Measurements from ENCODE around the gene PPDPF. TPM values are rescaled to one million over a fixed set of nuclear protein-coding genes. Genes with fewer than 3 reads are reported as not detected.
A peak's percentile ranks its signal among the peaks of the same experiment; 100 is the strongest.
"Not testable (repeated sequence)": the region's sequence is repeated elsewhere in the genome, so short reads cannot be mapped to it uniquely, and the experiment has no call there.

The PPDPF gene
- polyA plus RNA-seq, 1 donor: 234 TPM

- peaks cover 18% of the 10 kb centered on the region for H3K9me3 ChIP-seq (ENCODE audit: control insufficient read depth, low read depth, low read length)
- no peaks in the 10 kb centered on the region for H3K4me1 ChIP-seq (ENCODE audit: control insufficient read depth, insufficient read depth, low read length)
- WGBS (ENCODE audit: insufficient coverage, low lambda C conversion rate): no CpG with 5 or more reads among the region's 33 CpGs
- no peak for DNase-seq
- H3K27me3 ChIP-seq (ENCODE audit: control insufficient read depth, insufficient read depth, low read length): peaks cover 34% of the 10 kb centered on the region
- H3K27ac ChIP-seq (ENCODE audit: low read length): no peak overlapping the region
- no peaks in the 10 kb centered on the region for H3K36me3 ChIP-seq (ENCODE audit: control insufficient read depth, insufficient read depth, low read length)
- H3K4me3 ChIP-seq (ENCODE audit: low read length): no peak overlapping the region
Observed at GRCh38 chr20:63508072-63508768, 12.3 kb upstream of the PPDPF start.

DNA sequence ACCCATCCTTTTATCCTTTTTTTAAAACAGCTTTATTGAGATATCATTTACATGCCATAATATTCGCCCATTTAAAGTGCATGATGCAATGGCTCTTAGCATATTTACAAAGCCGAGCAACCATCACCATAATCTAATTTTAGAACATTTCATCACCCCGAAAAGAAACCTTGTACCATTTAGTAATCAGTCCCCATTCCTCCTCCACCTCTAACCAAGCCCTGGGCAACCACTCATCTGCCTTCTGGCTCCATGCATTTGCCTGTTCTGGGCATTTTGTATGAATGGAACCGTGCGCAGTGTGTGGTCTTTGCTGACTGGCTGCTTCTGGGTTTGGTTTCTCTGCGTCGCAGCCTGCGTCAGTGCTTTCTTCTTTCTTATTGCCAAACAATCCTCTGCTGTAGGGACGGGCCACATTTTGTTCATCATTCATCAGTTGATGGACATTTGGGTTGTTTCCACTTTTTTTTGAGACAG, 11.4 kb upstream of the PPDPF start:
- Histone ChIP-seq H3K27ac (ENCODE audit: low read length) (no peak overlapping the region), H3K27me3 (ENCODE audit: control insufficient read depth, insufficient read depth, low read length) (peaks cover 25% of the 10 kb centered on the region), H3K4me3 (ENCODE audit: low read length) (no peak overlapping the region), H3K9me3 (ENCODE audit: control insufficient read depth, low read depth, low read length) (peaks cover 18% of the 10 kb centered on the region), H3K36me3 (ENCODE audit: control insufficient read depth, insufficient read depth, low read length) (no peaks in the 10 kb centered on the region), H3K4me1 (ENCODE audit: control insufficient read depth, insufficient read depth, low read length) (no peaks in the 10 kb centered on the region)
- DNase-seq: no peak
- 100% methylated on average over 1 of the region's 9 CpGs for WGBS (ENCODE audit: insufficient coverage, low lambda C conversion rate)

GRCh38 chr20:63513207-63513606, 7.4 kb upstream of the PPDPF start:
- peaks cover 21% of the 10 kb centered on the region for H3K27me3 ChIP-seq (ENCODE audit: control insufficient read depth, insufficient read depth, low read length)
- no peaks in the 10 kb centered on the region for H3K4me1 ChIP-seq (ENCODE audit: control insufficient read depth, insufficient read depth, low read length)
- H3K36me3 ChIP-seq (ENCODE audit: control insufficient read depth, insufficient read depth, low read length): no peaks in the 10 kb centered on the region
- no peak overlapping the region for H3K4me3 ChIP-seq (ENCODE audit: low read length)
- no peak for DNase-seq
- no peak overlapping the region for H3K27ac ChIP-seq (ENCODE audit: low read length)
- no CpG with 5 or more reads among the region's 3 CpGs for WGBS (ENCODE audit: insufficient coverage, low lambda C conversion rate)
- H3K9me3 ChIP-seq (ENCODE audit: control insufficient read depth, low read depth, low read length): peaks cover 2% of the 10 kb centered on the region

- WGBS (ENCODE audit: insufficient coverage, low lambda C conversion rate): no CpG with 5 or more reads among the region's 10 CpGs
Observed at GRCh38 chr20:63514520-63514919, 6.0 kb upstream of the PPDPF start.

GRCh38 chr20:63517376-63518309, 2.9 kb upstream of the PPDPF start:
- DNase-seq: no peak
- no peak overlapping the region for H3K27ac ChIP-seq (ENCODE audit: low read length)
- no CpG with 5 or more reads among the region's 32 CpGs for WGBS (ENCODE audit: insufficient coverage, low lambda C conversion rate)
- no peaks in the 10 kb centered on the region for H3K9me3 ChIP-seq (ENCODE audit: control insufficient read depth, low read depth, low read length)
- H3K4me3 ChIP-seq (ENCODE audit: low read length): no peak overlapping the region
- H3K27me3 ChIP-seq (ENCODE audit: control insufficient read depth, insufficient read depth, low read length): peaks cover 29% of the 10 kb centered on the region
- H3K4me1 ChIP-seq (ENCODE audit: control insufficient read depth, insufficient read depth, low read length): peaks cover 11% of the 10 kb centered on the region
- peaks cover 8% of the 10 kb centered on the region for H3K36me3 ChIP-seq (ENCODE audit: control insufficient read depth, insufficient read depth, low read length)

More at GRCh38 chr20:63514520-63514919, 6.0 kb upstream of the PPDPF start:
- H3K27me3 ChIP-seq (ENCODE audit: control insufficient read depth, insufficient read depth, low read length): peaks cover 32% of the 10 kb centered on the region
- H3K4me3 ChIP-seq (ENCODE audit: low read length); DNase-seq; H3K27ac ChIP-seq (ENCODE audit: low read length); H3K4me1 ChIP-seq (ENCODE audit: control insufficient read depth, insufficient read depth, low read length); H3K9me3 ChIP-seq (ENCODE audit: control insufficient read depth, low read depth, low read length); H3K36me3 ChIP-seq (ENCODE audit: control insufficient read depth, insufficient read depth, low read length): not testable (repeated sequence)

DNA sequence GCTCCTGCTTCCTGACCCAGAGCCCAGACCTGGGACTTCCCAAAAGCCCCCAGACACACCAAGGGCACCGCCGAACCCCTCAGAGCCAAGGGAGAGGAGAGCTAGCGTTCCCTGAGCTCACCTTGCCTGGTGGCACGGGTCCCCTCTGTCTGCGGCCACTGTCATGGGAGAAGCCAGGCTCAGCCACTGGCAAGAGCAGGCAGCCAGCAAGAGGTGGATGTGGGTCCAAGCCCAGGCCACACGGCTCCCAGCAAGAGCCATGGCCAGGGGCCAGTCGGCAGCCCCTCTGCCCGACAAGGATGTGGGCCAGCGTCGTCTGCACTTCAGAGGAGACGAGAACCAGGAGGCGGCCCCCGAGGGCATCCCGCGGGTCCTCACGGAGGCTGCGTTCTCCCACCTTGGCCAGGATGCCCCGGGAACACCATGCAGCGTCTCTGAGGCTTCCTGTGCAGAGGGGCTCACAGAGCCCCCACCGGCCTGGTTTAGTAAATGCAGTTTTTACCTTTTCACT, 2.2 kb upstream of the PPDPF start:
- peaks cover 28% of the 10 kb centered on the region for H3K27me3 ChIP-seq (ENCODE audit: control insufficient read depth, insufficient read depth, low read length)
- peaks cover 14% of the 10 kb centered on the region for H3K36me3 ChIP-seq (ENCODE audit: control insufficient read depth, insufficient read depth, low read length)
- H3K9me3 ChIP-seq (ENCODE audit: control insufficient read depth, low read depth, low read length): peaks cover 6% of the 10 kb centered on the region
- no peak overlapping the region for H3K4me3 ChIP-seq (ENCODE audit: low read length)
- WGBS (ENCODE audit: insufficient coverage, low lambda C conversion rate): no CpG with 5 or more reads among the region's 20 CpGs
- DNase-seq: no peak
- H3K27ac ChIP-seq (ENCODE audit: low read length): no peak overlapping the region
- peaks cover 11% of the 10 kb centered on the region for H3K4me1 ChIP-seq (ENCODE audit: control insufficient read depth, insufficient read depth, low read length)

- H3K9me3 ChIP-seq (ENCODE audit: control insufficient read depth, low read depth, low read length): peaks cover 12% of the 10 kb centered on the region
- peaks cover 11% of the 10 kb centered on the region for H3K4me1 ChIP-seq (ENCODE audit: control insufficient read depth, insufficient read depth, low read length)
- no peak for DNase-seq
- peaks cover 28% of the 10 kb centered on the region for H3K27me3 ChIP-seq (ENCODE audit: control insufficient read depth, insufficient read depth, low read length)
- H3K4me3 ChIP-seq (ENCODE audit: low read length): peak overlapping the region; percentile 57
- H3K36me3 ChIP-seq (ENCODE audit: control insufficient read depth, insufficient read depth, low read length): peaks cover 16% of the 10 kb centered on the region
- H3K27ac ChIP-seq (ENCODE audit: low read length): no peak overlapping the region
- no CpG with 5 or more reads among the region's 32 CpGs for WGBS (ENCODE audit: insufficient coverage, low lambda C conversion rate)
Observed at GRCh38 chr20:63518946-63519667, 1.5 kb upstream of the PPDPF start.

DNA sequence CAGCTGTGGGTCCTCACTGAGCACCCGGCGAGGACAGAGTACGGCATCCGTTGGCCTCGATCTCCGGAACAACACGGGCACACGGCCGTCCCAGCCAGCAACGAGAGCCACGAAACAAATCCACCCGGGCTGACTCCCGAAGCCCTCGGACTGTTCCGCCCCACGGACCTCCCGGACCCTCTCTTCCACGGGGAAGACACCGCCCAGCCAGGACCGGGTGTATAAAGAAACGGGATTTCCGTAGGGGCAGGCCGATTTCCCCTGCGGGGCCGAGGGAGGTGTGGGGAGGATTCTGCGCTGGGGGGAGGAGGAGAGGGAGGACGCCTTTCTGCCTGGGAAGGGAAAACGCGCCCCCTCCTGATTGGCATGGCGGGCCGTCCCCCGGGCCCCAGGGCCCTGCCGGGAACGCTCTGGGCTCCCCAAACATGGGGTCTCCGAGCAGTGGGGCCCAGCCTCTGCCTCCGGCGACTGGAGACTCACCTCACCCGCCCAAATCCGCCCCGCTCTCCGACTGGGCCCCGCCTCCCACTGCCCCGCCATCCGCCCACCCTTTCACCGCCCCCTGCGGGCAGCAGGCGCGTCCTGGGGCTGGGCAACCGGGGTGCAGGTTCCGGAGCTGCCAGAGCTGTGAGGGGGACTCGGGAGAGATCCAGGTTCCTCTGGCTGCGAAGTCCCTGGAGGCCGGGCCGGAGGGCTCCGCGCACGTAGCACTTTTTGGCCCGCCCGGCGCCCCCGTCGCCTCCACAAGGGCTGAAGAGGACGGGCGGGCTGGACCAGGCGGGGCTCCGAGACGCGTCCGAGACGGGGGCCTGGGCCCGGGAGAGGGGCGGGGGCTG, 679 bp upstream of the PPDPF start:
- DNase-seq: peak in 1 of 2 donors; percentile 60
- Histone ChIP-seq H3K27me3 (ENCODE audit: control insufficient read depth, insufficient read depth, low read length) (peaks cover 28% of the 10 kb centered on the region), H3K36me3 (ENCODE audit: control insufficient read depth, insufficient read depth, low read length) (peaks cover 16% of the 10 kb centered on the region), H3K27ac (ENCODE audit: low read length) (peak overlapping the region; percentile 65), H3K4me3 (ENCODE audit: low read length) (peak overlapping the region; percentile 57), H3K9me3 (ENCODE audit: control insufficient read depth, low read depth, low read length) (peaks cover 13% of the 10 kb centered on the region), H3K4me1 (ENCODE audit: control insufficient read depth, insufficient read depth, low read length) (peaks cover 11% of the 10 kb centered on the region)
- WGBS (ENCODE audit: insufficient coverage, low lambda C conversion rate): no CpG with 5 or more reads among the region's 72 CpGs

- H3K27ac ChIP-seq (ENCODE audit: low read length): no peak overlapping the region
- H3K9me3 ChIP-seq (ENCODE audit: control insufficient read depth, low read depth, low read length): peaks cover 13% of the 10 kb centered on the region
- peak; percentile 79 to 90 for DNase-seq
- H3K27me3 ChIP-seq (ENCODE audit: control insufficient read depth, insufficient read depth, low read length): peaks cover 28% of the 10 kb centered on the region
- H3K4me1 ChIP-seq (ENCODE audit: control insufficient read depth, insufficient read depth, low read length): peaks cover 11% of the 10 kb centered on the region
- peaks cover 16% of the 10 kb centered on the region for H3K36me3 ChIP-seq (ENCODE audit: control insufficient read depth, insufficient read depth, low read length)
- peak overlapping the region; percentile 67 for H3K4me3 ChIP-seq (ENCODE audit: low read length)
- no CpG with 5 or more reads among the region's 68 CpGs for WGBS (ENCODE audit: insufficient coverage, low lambda C conversion rate)
Observed at GRCh38 chr20:63520934-63521601, 503 bp downstream of the PPDPF start.

Data from large intestine (tissue), 3 donors.